Uterus (tissue), 2 donors: ENCODE results near the gene TTLL3.

Experiments
- POLR2A ChIP-seq, 2 donors: fragments of 450-650 bp; IDR thresholded peaks; one replicate each; pipeline ENCODE4 v1.6.1; 2016; ENCODE audit warnings: antibody characterized with exemption in 2 of 2, mild to moderate bottlenecking in 1 of 2, moderate library complexity in 1 of 2
- TF ChIP-seq, protein P1 (sequence below), 4 experiments: fragments of 200-600 bp in 2 of 4; fragments of 450-650 bp in 2 of 4; sonication (generic) in 2 of 4; IDR thresholded peaks; one replicate each; pipeline ENCODE4 v1.5.1; 2016 to 2019; ENCODE audit warnings: antibody characterized with exemption in 4 of 4, mild to moderate bottlenecking in 2 of 4, moderate library complexity in 1 of 4

DNA sequence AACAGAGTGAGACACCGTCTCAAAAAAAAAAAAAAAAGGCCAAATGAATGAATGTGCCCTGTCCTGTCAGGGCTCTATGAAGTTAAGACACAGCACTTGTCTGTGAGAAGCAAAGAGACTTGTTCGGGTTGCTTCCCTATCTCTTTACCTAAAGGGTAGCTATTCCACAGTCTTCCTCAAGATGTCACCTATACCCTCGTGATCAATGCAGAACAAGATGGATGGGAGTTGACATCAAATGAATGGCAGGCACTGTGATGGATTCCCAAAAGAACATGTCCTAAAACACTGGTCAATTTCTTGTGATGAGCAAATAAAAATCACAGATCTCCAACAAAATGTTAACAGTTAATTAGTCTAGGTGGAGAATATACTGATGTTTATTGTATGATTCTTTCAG, 27.3 kb upstream of the TTLL3 start:
- TF ChIP-seq, protein P1, sequence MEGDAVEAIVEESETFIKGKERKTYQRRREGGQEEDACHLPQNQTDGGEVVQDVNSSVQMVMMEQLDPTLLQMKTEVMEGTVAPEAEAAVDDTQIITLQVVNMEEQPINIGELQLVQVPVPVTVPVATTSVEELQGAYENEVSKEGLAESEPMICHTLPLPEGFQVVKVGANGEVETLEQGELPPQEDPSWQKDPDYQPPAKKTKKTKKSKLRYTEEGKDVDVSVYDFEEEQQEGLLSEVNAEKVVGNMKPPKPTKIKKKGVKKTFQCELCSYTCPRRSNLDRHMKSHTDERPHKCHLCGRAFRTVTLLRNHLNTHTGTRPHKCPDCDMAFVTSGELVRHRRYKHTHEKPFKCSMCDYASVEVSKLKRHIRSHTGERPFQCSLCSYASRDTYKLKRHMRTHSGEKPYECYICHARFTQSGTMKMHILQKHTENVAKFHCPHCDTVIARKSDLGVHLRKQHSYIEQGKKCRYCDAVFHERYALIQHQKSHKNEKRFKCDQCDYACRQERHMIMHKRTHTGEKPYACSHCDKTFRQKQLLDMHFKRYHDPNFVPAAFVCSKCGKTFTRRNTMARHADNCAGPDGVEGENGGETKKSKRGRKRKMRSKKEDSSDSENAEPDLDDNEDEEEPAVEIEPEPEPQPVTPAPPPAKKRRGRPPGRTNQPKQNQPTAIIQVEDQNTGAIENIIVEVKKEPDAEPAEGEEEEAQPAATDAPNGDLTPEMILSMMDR (IDR thresholded peaks at IDR 0.05) = no peak
- no peak for TF ChIP-seq POLR2A (IDR thresholded peaks at IDR 0.05)
